Breast epithelium (tissue), 4 donors: ENCODE results near the gene PRRT1B. TPM values are rescaled to one million over a fixed set of nuclear protein-coding genes. Genes with fewer than 3 reads are reported as not detected.

Experiments
- DNase-seq, 2 donors: peaks; one replicate each; pipeline ENCODE4 v3.0.0-alpha.2; 2019; ENCODE audit warnings: low spot score in 2 of 2
- H3K27ac ChIP-seq, 2 donors: fragments of 200-600 bp; sonication (generic) in 1 of 2; one replicate each; pipeline ENCODE4 v1.5.1; 2016 to 2019; ENCODE audit warnings: mild to moderate bottlenecking in 1 of 2
- H3K27me3 ChIP-seq, 2 donors: fragments of 200-600 bp; sonication (generic) in 1 of 2; one replicate each; pipeline versions ENCODE4 v1.5.1 to v1.6.0; 2017 to 2019; ENCODE audit warnings: control low read depth in 1 of 2, mild to moderate bottlenecking in 1 of 2
- H3K36me3 ChIP-seq: fragments of 200-600 bp; one replicate; pipeline ENCODE4 v1.5.1; 2019
- H3K4me1 ChIP-seq, 2 donors: fragments of 200-600 bp; sonication (generic); one replicate each; pipeline ENCODE4 v1.5.1; 2016 to 2019; ENCODE audit warnings: control low read depth in 1 of 2
- H3K4me3 ChIP-seq, 3 donors: fragments of 200-600 bp; sonication (generic); 1 replicate in 2 of 3; 2 replicates in 1 of 3; pipeline ENCODE4 v1.5.1; 2016 to 2019; ENCODE audit warnings: mild to moderate bottlenecking in 3 of 3, moderate library complexity in 2 of 3
- H3K9me3 ChIP-seq, 2 donors: fragments of 200-600 bp; sonication (generic) in 1 of 2; one replicate each; pipeline ENCODE4 v1.5.1; 2016 to 2019; ENCODE audit warnings: control low read depth in 1 of 2
- POLR2A ChIP-seq: fragments of 450-650 bp; IDR thresholded peaks from one replicate; pipeline ENCODE4 v1.6.1; 2016; ENCODE audit warnings: antibody characterized with exemption, mild to moderate bottlenecking, moderate library complexity
- POLR2AphosphoS5 ChIP-seq, 3 donors: sonication (generic); formaldehyde crosslinking; IDR thresholded peaks; one replicate each; pipeline ENCODE4 v1.6.1; 2017; ENCODE audit warnings: antibody characterized with exemption in 3 of 3
- intact Hi-C: fragments of 100-400 bp; cut with DNase I; formaldehyde crosslinking; loops from one replicate; pipeline ENCODE4 v1.15.1; 2023; ENCODE audit warnings: low total_unique reads
- total RNA-seq, 3 donors: library from RNA; depleted of rRNA; stranded (reverse); fragments of >200 nt; gene quantifications; one replicate each; pipeline ENCODE4 v1.1.0, GENCODE V29; 2016
- TF ChIP-seq, protein P1 (sequence below), 3 donors: fragments of 450-650 bp; IDR thresholded peaks; one replicate each; pipeline ENCODE4 v1.5.1; 2016 to 2017; ENCODE audit warnings: antibody characterized with exemption in 3 of 3, mild to moderate bottlenecking in 3 of 3, moderate library complexity in 3 of 3

Gene PRRT1B
- total RNA-seq, 3 donors from 2014 or later, result 0.33 TPM; not detected in 2

DNA sequence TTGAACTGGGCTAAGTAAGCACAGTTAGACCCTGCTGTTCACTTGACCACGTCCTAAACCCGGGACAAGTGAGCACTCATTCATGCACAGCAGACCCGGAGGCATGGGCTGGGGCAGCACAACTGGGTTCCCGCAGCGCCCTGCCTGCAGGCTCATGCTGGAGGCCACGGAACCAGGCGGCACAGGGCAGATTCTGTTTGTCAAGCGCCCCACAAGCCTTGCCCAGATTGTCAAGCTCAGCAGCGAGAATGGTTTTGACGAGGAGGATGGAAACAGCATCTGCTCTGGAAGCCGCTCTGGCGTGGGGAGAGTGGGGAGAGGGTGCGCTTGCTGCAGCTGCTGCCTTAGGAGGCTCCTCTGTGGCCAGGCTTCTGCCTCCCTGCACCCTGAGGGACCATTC, 32.7 kb downstream of the PRRT1B start:
- no peak overlapping the region for H3K4me3 ChIP-seq
- TF ChIP-seq POLR2AphosphoS5 (IDR thresholded peaks at IDR 0.05), result no peak
- TF ChIP-seq, protein P1, sequence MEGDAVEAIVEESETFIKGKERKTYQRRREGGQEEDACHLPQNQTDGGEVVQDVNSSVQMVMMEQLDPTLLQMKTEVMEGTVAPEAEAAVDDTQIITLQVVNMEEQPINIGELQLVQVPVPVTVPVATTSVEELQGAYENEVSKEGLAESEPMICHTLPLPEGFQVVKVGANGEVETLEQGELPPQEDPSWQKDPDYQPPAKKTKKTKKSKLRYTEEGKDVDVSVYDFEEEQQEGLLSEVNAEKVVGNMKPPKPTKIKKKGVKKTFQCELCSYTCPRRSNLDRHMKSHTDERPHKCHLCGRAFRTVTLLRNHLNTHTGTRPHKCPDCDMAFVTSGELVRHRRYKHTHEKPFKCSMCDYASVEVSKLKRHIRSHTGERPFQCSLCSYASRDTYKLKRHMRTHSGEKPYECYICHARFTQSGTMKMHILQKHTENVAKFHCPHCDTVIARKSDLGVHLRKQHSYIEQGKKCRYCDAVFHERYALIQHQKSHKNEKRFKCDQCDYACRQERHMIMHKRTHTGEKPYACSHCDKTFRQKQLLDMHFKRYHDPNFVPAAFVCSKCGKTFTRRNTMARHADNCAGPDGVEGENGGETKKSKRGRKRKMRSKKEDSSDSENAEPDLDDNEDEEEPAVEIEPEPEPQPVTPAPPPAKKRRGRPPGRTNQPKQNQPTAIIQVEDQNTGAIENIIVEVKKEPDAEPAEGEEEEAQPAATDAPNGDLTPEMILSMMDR (IDR thresholded peaks at IDR 0.05), result no peak
- TF ChIP-seq POLR2A, result no peak
- intact Hi-C loops, result no loop called here
- H3K27me3 ChIP-seq, result no peaks in the 10 kb centered on the region
- H3K9me3 ChIP-seq, result no peaks in the 10 kb centered on the region
- no peaks in the 10 kb centered on the region for H3K36me3 ChIP-seq
- peaks cover 0 to 5% of the 10 kb centered on the region in 2 donors for H3K4me1 ChIP-seq
- DNase-seq, result no peak
- H3K27ac ChIP-seq, result no peak overlapping the region

DNA sequence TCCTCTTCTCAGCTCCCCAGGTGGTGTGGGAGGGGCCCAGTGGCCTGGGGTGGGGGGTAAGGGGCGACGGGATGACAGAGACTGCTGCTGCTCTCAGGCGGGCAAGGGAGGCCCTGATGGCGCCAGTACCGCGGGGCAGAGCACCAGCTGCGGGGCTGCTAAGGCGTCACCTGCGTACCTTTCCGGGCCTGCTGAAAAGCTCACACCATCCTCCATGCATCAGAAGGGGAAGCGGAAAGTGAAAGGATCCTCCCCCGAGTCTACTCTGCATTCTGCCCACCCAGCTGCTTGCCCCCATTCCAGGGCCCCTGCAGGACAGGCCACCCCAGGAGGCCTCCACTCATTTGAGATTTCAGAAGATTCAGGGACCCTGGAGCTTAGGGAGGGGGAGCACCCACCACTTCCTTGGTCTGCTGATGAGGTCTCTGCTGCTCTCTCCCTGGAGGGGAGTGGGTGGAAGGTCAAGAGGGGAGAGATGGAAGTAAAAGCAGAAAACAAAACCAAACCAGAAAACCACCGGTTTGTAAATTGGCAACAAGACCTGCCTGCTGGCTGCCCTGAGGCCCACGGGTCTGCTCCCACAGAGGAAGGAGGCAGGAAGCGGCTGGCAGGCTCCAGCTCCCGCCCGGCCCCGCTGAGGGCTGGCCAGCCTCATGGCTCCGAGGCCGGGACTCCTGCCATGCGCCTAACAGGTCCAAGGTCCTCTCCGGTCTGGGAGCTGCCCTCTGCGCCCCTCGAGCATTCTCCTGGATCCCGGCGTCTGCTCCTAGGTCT, 33.6 kb downstream of the PRRT1B start:
- intact Hi-C loops, result no loop called here
- no peaks in the 10 kb centered on the region for H3K36me3 ChIP-seq
- DNase-seq, result no peak
- TF ChIP-seq POLR2A, result no peak
- TF ChIP-seq POLR2AphosphoS5 (IDR thresholded peaks at IDR 0.05), result no peak
- TF ChIP-seq, protein P1 (IDR thresholded peaks at IDR 0.05), result no peak
- peaks cover 0 to 5% of the 10 kb centered on the region in 2 donors for H3K4me1 ChIP-seq
- H3K27ac ChIP-seq, result peak overlapping the region; percentile 36 to 55
- H3K4me3 ChIP-seq, result no peak overlapping the region
- no peaks in the 10 kb centered on the region for H3K27me3 ChIP-seq
- no peaks in the 10 kb centered on the region for H3K9me3 ChIP-seq

DNA sequence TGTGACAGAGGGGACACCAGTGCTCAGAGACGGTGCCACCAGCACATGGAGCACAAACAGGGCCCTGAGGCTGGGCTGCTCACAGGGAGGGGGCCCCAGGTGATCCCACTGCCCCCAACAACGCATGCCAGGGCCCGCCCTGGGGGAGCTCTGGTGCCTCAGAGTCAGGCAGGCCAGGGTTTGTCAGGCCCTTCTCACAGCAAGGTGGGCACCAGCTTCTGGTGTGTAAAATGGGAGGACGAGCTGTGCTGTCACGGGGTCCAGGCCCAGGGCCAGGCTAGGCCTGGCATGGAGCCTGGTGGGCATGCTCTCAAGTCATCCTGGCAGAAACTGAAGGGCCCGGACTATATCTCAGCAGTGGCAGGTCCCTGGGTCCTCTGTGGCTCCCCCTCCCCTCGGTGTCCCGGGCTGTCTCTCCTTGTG, 34.5 kb downstream of the PRRT1B start:
- no peak overlapping the region for H3K27ac ChIP-seq
- TF ChIP-seq POLR2A, result no peak
- TF ChIP-seq POLR2AphosphoS5 (IDR thresholded peaks at IDR 0.05), result no peak
- TF ChIP-seq, protein P1 (IDR thresholded peaks at IDR 0.05), result no peak

DNA sequence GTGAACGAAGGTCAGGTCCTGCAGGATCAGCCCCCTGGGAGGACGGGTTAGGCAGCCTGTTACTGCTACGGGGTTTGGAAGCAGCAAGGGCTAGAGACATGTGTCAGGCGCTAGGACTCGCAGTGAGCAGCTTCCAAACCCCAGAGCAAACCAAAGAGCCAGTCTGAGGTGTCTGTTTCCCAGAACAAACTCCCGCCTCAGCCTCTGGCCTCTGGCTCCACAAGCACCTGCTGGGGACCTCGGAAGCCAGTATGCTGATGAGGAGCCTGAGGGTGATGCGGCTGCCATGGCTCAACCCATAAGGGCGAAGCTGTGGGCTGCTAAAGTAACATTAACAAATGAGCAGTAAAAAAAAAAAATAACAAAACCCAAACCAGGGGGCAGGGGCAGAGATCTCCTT, 35.0 kb downstream of the PRRT1B start:
- H3K4me1 ChIP-seq, result peaks cover 0 to 5% of the 10 kb centered on the region in 2 donors

More for the DNA sequence above, 34.5 kb downstream of the PRRT1B start:
- Histone ChIP-seq H3K27me3 (no peaks in the 10 kb centered on the region), H3K36me3 (no peaks in the 10 kb centered on the region), H3K4me3 (no peak overlapping the region), H3K9me3 (no peaks in the 10 kb centered on the region), H3K4me1 (peaks cover 0 to 5% of the 10 kb centered on the region in 2 donors)
- no peak for DNase-seq
- intact Hi-C loops, result no loop called here

DNA sequence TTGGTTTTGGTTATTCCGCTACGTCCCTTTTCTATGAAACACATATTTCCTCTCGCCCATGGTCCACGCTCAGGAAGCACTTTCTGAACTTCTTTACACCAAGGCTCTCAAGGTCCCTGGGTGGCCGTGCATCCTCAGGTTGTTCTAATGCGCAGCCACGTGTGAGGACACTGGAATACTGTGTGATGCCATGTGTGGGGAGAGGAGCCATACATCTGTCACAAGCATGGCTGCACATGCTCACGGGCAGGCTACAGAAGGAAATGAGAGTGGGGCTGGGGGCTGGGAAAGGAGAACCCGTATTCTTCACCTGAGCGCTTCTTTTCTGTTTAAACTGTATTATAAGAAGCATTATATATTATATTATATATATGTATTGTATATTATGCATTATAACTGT, 36.7 kb downstream of the PRRT1B start:
- Histone ChIP-seq H3K27ac (no peak overlapping the region), H3K27me3 (no peaks in the 10 kb centered on the region), H3K36me3 (no peaks in the 10 kb centered on the region), H3K9me3 (no peaks in the 10 kb centered on the region), H3K4me1 (peaks cover 0 to 5% of the 10 kb centered on the region in 2 donors), H3K4me3 (no peak overlapping the region)
- intact Hi-C loops, result no loop called here
- DNase-seq, result no peak
- TF ChIP-seq POLR2A (no peak), POLR2AphosphoS5 (IDR thresholded peaks at IDR 0.05) (no peak)
- TF ChIP-seq, protein P1 (IDR thresholded peaks at IDR 0.05), result no peak

More for the DNA sequence above, 35.0 kb downstream of the PRRT1B start:
- intact Hi-C loops, result no loop called here
- H3K9me3 ChIP-seq, result no peaks in the 10 kb centered on the region
- no peaks in the 10 kb centered on the region for H3K27me3 ChIP-seq
- no peaks in the 10 kb centered on the region for H3K36me3 ChIP-seq
- no peak for DNase-seq
- TF ChIP-seq, protein P1 (IDR thresholded peaks at IDR 0.05), result no peak
- TF ChIP-seq POLR2AphosphoS5 (IDR thresholded peaks at IDR 0.05) (no peak), POLR2A (no peak)
- no peak overlapping the region for H3K4me3 ChIP-seq
- no peak overlapping the region for H3K27ac ChIP-seq
